Right renal cortex interstitium (tissue), 3 donors: ENCODE data around the gene WDFY4. TPM values are rescaled to one million over a fixed set of nuclear protein-coding genes. Genes with fewer than 3 reads are reported as not detected.

Experiments used
- DNase-seq, 3 donors: peaks; one replicate each; pipeline ENCODE4 v3.0.0-alpha.2; 2013; ENCODE audit warnings: low read depth in 3 of 3, low spot score in 2 of 3
- polyA plus RNA-seq, 3 donors: library from polyadenylated mRNA; unstranded; fragments of 120-200 nt; gene quantifications; one replicate each; pipeline ENCODE4 v1.2.1, GENCODE V29; 2013; ENCODE audit not compliant: insufficient read length in 3 of 3

Gene WDFY4
- polyA plus RNA-seq, 3 donors, result 1.6 to 1.9 (median 1.9) TPM

DNA sequence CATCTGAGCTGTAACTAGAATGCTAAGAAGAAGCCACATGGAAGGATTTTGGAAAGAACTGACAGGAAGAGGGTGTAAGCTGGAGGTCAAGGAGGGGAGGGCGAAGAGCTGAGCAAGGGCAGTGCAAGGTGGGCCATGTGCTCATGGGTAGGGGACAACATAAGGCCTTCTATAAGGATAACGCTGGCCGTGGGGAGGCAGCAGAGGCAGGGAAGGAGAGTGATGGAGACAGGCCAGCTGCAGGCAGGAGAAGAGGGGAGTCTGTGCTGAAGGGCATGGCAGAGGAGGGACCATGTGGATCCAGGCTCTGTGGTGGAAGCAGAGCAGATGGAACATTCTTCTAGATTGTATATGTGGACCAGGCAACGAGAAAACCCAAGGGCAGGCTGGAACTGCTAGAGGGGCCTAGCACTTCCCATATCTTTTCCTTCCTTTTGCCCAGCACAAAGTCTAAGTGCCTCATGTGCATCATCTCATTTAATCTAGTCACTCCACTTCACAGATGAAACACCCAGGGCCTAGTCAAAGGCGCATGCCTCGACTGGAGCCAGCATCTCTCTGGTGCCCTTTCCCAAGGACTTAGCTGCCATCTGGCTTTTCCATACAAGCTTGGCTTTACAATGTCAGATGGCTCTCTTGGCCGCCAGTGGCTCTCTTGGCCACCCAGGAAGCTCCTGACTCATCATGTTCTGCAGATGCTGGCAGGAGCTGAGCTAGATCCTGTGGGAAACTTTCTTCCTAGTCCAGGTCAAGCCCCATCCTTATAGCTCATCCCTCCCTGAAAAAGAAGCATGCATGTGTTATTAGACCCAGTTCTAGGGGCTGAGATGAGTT is 248.4 kb downstream of the WDFY4 start:
- DNase-seq, result no peak

DNA sequence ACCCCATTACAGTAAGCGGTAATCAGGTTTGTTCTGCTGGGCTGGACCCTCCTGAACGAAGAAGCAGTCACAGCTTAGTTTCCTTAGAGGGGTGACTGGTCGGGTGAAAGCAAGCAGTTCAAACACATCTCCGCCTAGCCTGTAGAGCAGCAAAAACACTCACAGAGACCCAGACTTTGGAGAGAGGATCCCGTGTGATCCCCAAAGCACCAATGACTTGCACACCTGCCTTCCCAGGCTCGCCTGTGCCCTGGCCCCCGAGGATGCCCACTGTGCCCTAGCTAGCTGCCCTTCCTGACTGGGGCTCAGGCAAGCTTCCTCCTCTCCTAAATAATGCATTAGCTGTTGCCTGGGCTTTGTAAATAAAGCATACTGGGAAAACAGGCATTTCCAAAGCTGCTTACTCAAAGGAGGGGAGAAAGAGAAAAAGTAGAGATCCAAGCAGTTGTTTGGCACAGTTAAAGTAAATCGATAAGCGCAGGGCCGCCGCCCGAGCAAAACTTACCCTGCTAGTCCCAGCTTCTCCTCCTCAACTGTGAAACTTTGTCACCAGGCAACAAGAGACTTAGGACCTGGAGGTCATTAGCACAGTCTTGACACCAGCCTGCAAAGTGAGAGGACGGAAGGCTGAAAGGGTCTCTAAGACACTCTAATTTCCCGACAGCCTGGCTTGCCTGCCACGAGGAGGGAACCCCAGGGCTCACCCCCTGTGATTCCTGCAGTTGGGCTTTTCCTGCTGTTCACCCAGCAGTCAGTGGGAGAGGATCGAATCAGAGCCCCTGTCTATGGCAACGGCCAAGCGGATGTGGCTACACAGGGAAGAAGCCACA is 250.2 kb downstream of the WDFY4 start:
- no peak for DNase-seq

GRCh38 chr10:48935577-48935976 is 250.9 kb downstream of the WDFY4 start:
- no peak for DNase-seq

GRCh38 chr10:48937796-48938195 is 253.1 kb downstream of the WDFY4 start:
- no peak for DNase-seq

DNA sequence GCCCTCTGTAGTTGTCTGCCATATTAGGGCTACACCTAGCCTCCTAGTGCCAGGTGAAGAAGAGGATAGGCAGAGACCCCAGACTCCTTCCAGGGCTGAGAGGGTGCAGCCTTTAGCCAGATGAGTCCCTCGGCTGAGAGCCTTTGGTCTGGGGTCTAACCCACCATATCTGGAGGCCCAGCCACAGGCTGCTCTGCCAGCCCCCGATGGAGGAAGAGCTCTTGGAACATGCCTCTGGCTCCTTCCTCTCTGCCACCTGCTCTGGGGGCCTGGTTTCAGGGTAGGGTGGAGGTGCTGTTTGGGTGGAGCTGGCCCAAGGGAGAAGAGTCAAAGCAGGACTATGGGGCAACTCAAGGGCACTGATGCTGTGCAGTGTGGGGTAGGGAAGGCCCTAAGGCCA is 253.6 kb downstream of the WDFY4 start:
- DNase-seq, result no peak

- no peak for DNase-seq
These were observed 254.4 kb downstream of the WDFY4 start for GRCh38 chr10:48938990-48939536.

- no peak for DNase-seq
These were observed 255.2 kb downstream of the WDFY4 start, which contains the start of gene LRRC18 for GRCh38 chr10:48939790-48940325. Gene LRRC18 (minus strand): TSS chr10:48939840. CDS start chr10:48914155, 25,685 bp downstream.

GRCh38 chr10:48940372-48940771 is 255.7 kb downstream of the WDFY4 start:
- no peak for DNase-seq

GRCh38 chr10:48940958-48941357 is 256.3 kb downstream of the WDFY4 start:
- no peak for DNase-seq

- DNase-seq, result no peak
These were observed 256.9 kb downstream of the WDFY4 start for GRCh38 chr10:48941427-48942075.

DNA sequence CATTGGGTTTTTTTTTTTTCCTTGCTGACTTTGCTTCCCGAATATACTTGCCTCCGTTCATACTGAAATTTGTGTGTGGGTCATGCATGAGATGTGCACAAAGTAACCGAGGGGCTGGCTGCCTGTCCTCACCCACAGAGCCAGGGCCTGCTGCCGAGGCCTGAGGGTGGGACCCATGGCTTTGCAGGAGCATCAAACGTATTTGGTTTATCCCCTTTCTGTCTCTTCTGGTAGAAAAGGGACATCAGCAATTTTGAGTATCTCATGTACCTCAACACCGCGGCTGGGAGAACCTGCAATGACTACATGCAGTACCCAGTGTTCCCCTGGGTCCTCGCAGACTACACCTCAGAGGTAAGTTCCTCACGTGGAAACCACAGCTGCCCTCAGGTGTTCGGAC is 258.4 kb downstream of the WDFY4 start:
- no peak for DNase-seq

DNA sequence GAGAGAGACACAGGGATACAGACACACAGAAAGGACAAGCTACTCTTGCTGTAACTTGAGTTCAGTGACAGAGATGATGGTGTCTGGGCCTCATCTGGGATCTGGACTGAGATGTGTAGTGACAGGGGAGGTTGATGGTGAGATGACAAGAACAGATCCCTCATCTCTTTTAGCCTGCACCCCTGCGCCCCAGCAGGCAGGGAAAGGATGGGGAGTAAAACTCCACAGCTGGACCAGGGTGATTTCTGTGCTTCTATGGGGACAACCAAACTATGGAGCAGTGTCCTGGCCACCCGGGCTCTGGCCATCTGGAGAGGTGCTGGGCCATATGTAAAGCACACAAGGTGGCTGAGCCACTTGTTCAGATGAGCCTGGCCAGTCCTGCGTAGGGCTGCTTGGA is 259.5 kb downstream of the WDFY4 start:
- DNase-seq, result no peak

- DNase-seq, result no peak
These were observed 260.9 kb downstream of the WDFY4 start for GRCh38 chr10:48945441-48946130.

DNA sequence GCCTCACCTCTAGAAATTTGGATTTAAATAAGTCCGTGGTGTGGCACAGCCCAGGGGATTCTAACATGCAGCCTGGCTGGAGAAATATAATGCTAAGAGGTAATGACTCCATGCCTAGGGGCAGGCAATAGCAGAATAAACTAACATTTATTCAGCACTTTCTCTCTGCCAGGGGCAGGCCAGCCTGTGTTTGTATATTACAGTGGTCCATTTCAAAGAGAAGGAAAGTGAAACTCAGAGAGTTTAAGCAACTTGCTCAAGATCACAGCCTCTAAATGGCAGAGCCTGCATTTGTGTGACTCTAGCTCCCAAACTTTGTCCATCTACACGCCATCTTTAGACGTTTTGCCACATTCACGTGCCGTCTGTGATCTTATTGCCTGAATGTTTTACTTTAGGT is 261.7 kb downstream of the WDFY4 start:
- DNase-seq, result no peak

DNA sequence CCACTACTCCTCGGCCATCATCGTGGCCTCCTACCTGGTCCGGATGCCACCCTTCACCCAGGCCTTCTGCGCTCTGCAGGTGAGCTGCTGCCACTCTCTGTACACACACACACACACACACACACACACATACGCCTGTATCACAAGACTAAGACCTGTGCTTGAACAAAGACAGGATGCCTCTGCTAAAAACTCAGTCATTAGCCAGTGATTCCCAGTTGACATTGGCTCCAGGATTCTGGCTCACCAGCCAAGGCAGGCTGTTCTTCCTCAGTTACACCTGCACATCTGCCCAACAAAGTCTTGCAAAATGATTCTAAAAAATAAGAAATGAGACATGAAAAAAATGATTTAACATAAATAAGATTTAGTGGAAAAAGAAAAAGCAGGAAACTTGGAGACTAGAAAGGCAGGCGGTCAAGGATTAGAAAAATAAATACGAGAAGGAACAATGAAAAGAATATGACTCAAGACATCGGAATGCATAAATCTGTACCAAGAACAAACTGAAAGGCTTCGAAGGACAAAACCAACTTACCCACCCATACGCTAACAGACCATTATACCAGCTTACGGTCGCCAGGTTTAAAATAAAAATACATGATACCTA is 262.3 kb downstream of the WDFY4 start:
- DNase-seq, result no peak

- DNase-seq, result no peak
These were observed 263.2 kb downstream of the WDFY4 start for GRCh38 chr10:48947690-48948469.

DNA sequence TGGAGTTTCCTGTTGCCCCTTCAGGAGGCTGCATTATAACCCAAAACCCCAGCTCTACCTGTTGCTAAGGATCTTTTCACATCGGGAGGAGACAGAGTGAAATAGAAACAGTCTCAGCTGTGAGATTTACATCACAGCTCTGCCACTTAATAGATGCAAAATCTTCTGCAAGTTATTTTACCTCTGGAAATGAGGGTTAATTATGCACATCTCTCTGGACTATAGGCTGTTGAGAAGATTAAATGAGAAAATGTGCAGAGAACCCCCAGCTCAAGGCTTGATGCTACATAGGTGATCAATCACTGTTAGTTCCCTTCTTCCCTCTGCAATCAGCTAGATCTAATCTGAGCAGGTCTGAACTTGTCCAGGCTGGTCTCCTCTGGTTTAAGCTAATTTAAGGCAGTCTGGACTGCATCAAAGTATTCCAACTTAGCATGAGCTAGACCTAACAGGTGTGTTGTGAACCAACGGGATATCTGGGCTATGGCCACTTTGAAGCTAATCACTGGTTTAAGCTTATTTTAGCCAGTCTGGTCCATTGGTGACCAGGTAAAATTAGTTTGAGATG is 263.9 kb downstream of the WDFY4 start:
- DNase-seq, result no peak

DNA sequence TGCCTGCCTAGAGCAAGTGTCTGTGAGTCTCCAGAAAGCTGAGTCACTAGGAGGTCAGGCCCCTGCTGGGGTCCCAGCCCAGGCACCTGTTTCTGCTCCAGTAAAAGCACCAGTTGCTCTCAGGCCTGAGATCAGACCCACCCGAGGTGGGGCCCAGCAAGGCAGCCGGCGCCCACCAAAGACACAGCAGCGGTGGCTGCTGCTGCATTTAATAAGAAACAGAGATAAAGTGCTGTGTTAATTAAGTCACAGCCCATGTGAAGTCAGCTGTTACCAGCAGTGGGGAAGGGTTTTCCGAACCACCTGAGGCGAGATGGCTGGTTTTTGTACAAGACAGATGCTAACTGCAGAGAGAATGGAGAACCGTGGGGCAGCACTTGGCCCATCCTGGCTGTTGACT is 267.0 kb downstream of the WDFY4 start:
- DNase-seq, result no peak
